Heart left ventricle (tissue), 13 donors: Measurements from ENCODE around the gene CFAP65.

ENCODE experiments used
- POLR2A ChIP-seq, 2 donors: fragments of 450-650 bp; IDR thresholded peaks; one replicate each; pipeline ENCODE4 v1.6.1; 2017; ENCODE audit warnings: antibody characterized with exemption in 2 of 2, mild to moderate bottlenecking in 2 of 2, moderate library complexity in 2 of 2
- TF ChIP-seq, protein P1 (sequence below), 12 donors: fragments of 200-600 bp; sonication (generic) in 4 of 12; IDR thresholded peaks; one replicate each; pipeline versions ENCODE4 v1.5.0 to v1.8.0; 2018 to 2022; ENCODE audit warnings: antibody characterized with exemption in 12 of 12, mild to moderate bottlenecking in 5 of 12
- donor health status: ischemic (EF 13 %, LVEDD 7.1; RV severe dilation, severe dysfunction).
- donor health status: DM: no; HTN: yes; CAD: no.
- donor health status: DM: no; HTN: no; CAD: no.
- donor health status: ischemic (EF 25% LVEDD 6.9; RV normal size, moderate dysfunction).
- donor health status: ischemic (EF 25% LVEDD 5.7; RV mildly dilated, moderate dysfunction).
- donor health status: ischemic (EF 35%, LVEDD 5.7; RV mildly dilated, moderate dysfunction).
- donor health status: nonischemic (EF 11% LVEDD 7.7; RV severe dilation, severe dysfunction).
- donor health status: DM: yes; HTN: yes; CAD: no.
- donor health status: PGD.
- donor health status: ischemic (EF 29% LVEDD 5.4; RV normal size, mild dysfunction).
- donor health status: nonischemic (EF 23%, LVEDD 6.1; RV moderate dilation, normal function).

DNA sequence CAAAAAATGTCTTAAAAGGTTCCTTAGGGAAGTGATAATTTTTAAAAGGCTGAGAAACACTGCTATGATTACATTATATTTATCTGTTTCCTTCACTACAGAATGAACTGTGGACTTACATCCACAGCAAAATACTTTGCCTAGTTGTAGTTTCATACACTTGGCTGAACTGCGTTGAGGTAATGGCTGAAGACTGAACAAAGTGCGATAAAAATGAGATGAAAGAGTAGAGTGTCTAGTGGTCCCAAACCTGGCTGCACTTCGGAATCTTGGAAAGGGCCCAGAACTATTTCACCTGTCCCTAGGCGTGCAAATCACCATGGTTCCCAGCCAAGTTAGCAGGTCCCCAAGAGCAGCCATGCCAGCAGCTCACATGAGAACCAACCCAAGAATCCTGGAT, 37.6 kb upstream of the CFAP65 start:
- TF ChIP-seq, protein P1, sequence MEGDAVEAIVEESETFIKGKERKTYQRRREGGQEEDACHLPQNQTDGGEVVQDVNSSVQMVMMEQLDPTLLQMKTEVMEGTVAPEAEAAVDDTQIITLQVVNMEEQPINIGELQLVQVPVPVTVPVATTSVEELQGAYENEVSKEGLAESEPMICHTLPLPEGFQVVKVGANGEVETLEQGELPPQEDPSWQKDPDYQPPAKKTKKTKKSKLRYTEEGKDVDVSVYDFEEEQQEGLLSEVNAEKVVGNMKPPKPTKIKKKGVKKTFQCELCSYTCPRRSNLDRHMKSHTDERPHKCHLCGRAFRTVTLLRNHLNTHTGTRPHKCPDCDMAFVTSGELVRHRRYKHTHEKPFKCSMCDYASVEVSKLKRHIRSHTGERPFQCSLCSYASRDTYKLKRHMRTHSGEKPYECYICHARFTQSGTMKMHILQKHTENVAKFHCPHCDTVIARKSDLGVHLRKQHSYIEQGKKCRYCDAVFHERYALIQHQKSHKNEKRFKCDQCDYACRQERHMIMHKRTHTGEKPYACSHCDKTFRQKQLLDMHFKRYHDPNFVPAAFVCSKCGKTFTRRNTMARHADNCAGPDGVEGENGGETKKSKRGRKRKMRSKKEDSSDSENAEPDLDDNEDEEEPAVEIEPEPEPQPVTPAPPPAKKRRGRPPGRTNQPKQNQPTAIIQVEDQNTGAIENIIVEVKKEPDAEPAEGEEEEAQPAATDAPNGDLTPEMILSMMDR (IDR thresholded peaks at IDR 0.05) = no peak
- no peak for TF ChIP-seq POLR2A (IDR thresholded peaks at IDR 0.05)
